ENCODE measurements around the gene TAF15. TPM values are rescaled to one million over a fixed set of nuclear protein-coding genes. Genes with fewer than 3 reads are reported as not detected.

The TAF15 gene
- total RNA-seq, 1 donor from 2014 or later: 36.1 TPM

DNA sequence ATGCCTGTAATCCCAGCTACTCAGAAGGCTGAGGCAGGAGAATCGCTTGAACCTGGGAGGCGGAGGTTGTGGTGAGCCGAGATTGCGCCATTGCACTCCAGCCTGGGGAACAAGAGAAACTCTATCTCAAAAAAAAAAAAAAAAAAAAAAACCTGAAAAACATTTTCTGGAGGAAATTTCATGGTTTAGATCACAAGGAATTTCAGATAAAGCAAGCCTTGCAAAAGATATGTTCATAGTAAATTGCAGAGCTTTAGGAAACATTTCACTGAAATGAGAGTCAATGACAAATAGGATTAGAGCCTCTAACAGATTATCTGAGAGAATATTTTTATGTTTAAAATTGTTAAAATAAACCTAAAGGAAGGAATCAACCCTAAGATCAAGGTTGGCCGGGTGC lies 3.2 kb downstream of the TAF15 start:
- TF ChIP-seq CTCF (IDR thresholded peaks at IDR 0.05; ENCODE audit: insufficient read depth, low read length, poor library complexity, severe bottlenecking): no peak
- no peaks in the 10 kb centered on the region for H3K27me3 ChIP-seq (ENCODE audit: control insufficient read depth, insufficient read depth, low read length)
- H3K4me3 ChIP-seq (ENCODE audit: low read depth, low read length): no peak overlapping the region
- H3K36me3 ChIP-seq (ENCODE audit: control insufficient read depth, insufficient read depth, low read length): no peaks in the 10 kb centered on the region
- no peak for DNase-seq (ENCODE audit: low read depth)

DNA sequence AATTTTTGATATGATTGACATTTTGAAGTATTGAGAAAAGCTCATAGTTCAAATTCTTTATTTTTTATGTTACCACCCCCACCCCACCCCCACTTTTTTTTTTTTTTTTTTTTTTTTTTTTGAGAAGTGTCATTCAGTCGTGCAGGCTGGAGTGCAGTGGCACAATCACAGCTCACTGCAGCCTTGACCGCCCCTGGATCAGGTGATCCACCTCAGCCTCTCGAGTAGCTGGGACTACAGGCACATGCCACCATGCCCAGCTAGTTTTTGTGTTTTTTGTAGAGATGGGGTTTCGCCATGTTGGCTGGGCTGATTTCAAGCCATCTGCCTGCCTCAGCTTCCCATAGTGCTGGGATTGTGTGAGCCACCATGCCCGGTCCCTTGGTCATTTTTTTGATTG lies 7.4 kb downstream of the TAF15 start:
- DNase-seq (ENCODE audit: low read depth): no peak
- H3K27me3 ChIP-seq (ENCODE audit: control insufficient read depth, insufficient read depth, low read length): no peaks in the 10 kb centered on the region
- H3K36me3 ChIP-seq (ENCODE audit: control insufficient read depth, insufficient read depth, low read length): no peaks in the 10 kb centered on the region
- no peak for TF ChIP-seq CTCF (IDR thresholded peaks at IDR 0.05; ENCODE audit: insufficient read depth, low read length, poor library complexity, severe bottlenecking)
- no peak overlapping the region for H3K4me3 ChIP-seq (ENCODE audit: low read depth, low read length)

DNA sequence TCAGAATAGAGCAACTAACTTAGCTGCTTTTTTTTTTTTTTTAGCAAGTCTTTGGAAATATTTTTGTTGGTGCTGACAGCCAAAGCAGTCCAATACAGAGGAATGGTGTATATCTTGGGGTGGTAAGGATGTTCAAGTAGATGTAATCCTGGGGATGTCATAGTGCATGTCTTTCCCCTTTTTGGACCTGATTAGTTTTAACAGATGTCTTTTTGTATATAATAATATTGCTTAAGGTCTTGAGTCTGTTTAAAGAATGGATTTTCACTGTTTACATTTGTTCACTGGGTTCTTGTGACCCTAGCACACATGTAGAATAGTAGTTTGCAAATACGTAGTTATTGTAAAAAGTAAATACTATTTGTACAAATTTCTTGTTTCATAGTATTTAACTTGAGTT lies 7.9 kb downstream of the TAF15 start:
- no peak for DNase-seq (ENCODE audit: low read depth)
- Histone ChIP-seq H3K4me3 (ENCODE audit: low read depth, low read length) (no peak overlapping the region), H3K27me3 (ENCODE audit: control insufficient read depth, insufficient read depth, low read length) (no peaks in the 10 kb centered on the region), H3K36me3 (ENCODE audit: control insufficient read depth, insufficient read depth, low read length) (no peaks in the 10 kb centered on the region)
- no peak for TF ChIP-seq CTCF (IDR thresholded peaks at IDR 0.05; ENCODE audit: insufficient read depth, low read length, poor library complexity, severe bottlenecking)

GRCh38 chr17:35819455-35819854 lies 10.2 kb downstream of the TAF15 start:
- no peaks in the 10 kb centered on the region for H3K27me3 ChIP-seq (ENCODE audit: control insufficient read depth, insufficient read depth, low read length)
- DNase-seq (ENCODE audit: low read depth): no peak
- H3K36me3 ChIP-seq (ENCODE audit: control insufficient read depth, insufficient read depth, low read length): no peaks in the 10 kb centered on the region
- no peak for TF ChIP-seq CTCF (IDR thresholded peaks at IDR 0.05; ENCODE audit: insufficient read depth, low read length, poor library complexity, severe bottlenecking)
- H3K4me3 ChIP-seq (ENCODE audit: low read depth, low read length): no peak overlapping the region

DNA sequence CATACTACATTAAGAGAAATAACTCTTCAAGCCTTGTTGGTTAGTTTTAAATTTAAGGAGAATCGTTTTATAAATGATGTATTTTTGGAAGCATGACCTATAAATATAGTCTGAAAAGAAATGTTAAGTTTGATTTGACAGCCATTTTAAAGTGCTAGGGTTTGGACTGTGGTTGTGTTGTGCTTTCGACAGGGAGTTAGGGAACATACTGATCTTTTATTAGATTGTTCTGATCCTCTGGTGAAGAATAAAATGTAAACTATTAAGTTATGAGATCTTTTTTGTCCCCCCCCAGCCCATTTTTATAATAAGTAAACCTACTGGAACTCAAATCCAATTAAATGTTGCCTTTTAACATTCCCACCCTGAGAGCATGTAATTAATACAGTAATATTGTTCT lies 12.0 kb downstream of the TAF15 start:
- H3K27me3 ChIP-seq (ENCODE audit: control insufficient read depth, insufficient read depth, low read length): no peaks in the 10 kb centered on the region
- H3K4me3 ChIP-seq (ENCODE audit: low read depth, low read length): no peak overlapping the region
- no peak for DNase-seq (ENCODE audit: low read depth)
- no peak for TF ChIP-seq CTCF (IDR thresholded peaks at IDR 0.05; ENCODE audit: insufficient read depth, low read length, poor library complexity, severe bottlenecking)
- no peaks in the 10 kb centered on the region for H3K36me3 ChIP-seq (ENCODE audit: control insufficient read depth, insufficient read depth, low read length)

- no peaks in the 10 kb centered on the region for H3K36me3 ChIP-seq (ENCODE audit: control insufficient read depth, insufficient read depth, low read length)
- no peak overlapping the region for H3K4me3 ChIP-seq (ENCODE audit: low read depth, low read length)
- no peak for TF ChIP-seq CTCF (IDR thresholded peaks at IDR 0.05; ENCODE audit: insufficient read depth, low read length, poor library complexity, severe bottlenecking)
- no peaks in the 10 kb centered on the region for H3K27me3 ChIP-seq (ENCODE audit: control insufficient read depth, insufficient read depth, low read length)
- no peak for DNase-seq (ENCODE audit: low read depth)
These were observed 15.9 kb downstream of the TAF15 start for GRCh38 chr17:35825206-35825605.
